IPS-18c (cell line): Measurements from ENCODE around the gene FOS.

Experiments
- H3K4me3 ChIP-seq: 2 replicates; pipeline ENCODE4 v1.7.0; 2013; ENCODE audit warnings: low read depth, mild to moderate bottlenecking, low read length, moderate library complexity; ENCODE audit not compliant: insufficient read depth
- H3K9me3 ChIP-seq: one replicate; pipeline ENCODE4 v1.6.1; 2013; ENCODE audit warnings: mild to moderate bottlenecking, low read length, moderate library complexity; ENCODE audit not compliant: control insufficient read depth, insufficient read depth

FOS gene

DNA sequence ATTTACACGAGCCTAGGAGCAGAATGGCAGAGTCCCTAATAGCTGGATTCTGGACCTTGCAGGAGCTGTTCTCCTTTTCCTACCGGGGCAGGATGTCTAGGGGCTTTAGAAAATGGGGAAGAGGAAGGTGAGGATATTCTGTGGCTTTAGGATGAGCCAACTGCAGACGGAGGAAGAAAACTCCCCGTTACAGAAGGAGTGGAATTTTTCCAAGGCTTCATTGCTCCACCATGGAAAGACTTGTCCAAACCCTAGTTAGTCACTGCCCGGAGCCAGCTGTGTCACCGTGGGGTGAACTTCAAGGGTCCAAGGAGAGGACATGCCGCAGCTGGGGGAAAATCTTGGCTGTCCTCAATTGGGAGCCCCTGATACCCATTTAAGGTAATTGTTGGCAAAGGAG is 41.6 kb downstream of the FOS start:
- Histone ChIP-seq H3K4me3 (no peak overlapping the region), H3K9me3 (no peaks in the 10 kb centered on the region)

GRCh38 chr14:75322746-75323145 is 44.1 kb downstream of the FOS start:
- Histone ChIP-seq H3K4me3 (no peak overlapping the region), H3K9me3 (no peaks in the 10 kb centered on the region)

DNA sequence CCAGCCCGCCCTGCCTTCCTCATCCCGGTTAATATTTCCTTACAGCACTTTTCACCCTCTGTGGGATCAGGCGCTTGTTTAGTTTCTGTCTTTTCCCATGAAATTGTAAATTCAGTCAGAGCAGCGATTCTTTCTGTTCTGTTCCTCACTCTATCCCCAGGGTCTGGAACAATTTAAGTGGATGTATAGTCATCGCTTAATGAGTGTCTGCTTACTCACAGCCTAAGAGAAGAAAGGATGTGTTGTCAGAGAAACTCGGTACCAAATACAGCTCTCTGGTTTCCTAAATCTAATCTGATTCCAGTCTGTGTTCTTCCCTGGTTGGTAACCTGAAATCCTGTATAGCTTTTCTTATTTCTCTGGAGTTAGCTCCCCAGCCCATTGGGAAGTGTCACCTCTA is 44.9 kb downstream of the FOS start:
- no peaks in the 10 kb centered on the region for H3K9me3 ChIP-seq
- no peak overlapping the region for H3K4me3 ChIP-seq

DNA sequence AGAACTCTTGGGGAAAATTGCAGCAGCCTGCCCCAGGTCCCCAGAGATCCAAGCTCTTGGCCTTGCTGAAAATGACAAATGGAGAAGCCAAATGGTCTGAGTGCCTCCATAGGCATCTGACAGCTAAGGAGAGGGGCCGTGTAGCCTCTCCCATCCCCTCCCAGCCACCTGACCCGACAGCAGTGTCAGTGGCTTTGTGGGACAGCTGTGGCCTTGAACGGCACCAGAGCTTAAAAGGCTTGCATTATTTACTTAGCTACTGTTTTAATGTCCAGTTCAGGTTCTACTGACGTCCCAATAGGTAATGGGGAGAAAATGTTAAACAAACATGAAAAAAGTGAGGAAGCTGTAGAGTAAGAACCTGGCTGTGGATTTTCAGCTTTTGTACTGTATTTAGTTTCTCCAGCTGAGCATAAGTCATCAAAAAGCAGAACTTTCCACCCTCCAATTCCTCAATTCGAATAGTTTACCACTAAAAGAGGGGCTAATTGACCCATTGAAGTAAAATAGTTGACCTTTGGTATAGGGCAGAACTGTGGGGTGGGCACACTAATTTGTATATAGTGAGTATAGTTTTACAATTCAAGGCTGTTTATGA is 50.0 kb downstream of the FOS start:
- Histone ChIP-seq H3K9me3 (no peaks in the 10 kb centered on the region), H3K4me3 (no peak overlapping the region)

DNA sequence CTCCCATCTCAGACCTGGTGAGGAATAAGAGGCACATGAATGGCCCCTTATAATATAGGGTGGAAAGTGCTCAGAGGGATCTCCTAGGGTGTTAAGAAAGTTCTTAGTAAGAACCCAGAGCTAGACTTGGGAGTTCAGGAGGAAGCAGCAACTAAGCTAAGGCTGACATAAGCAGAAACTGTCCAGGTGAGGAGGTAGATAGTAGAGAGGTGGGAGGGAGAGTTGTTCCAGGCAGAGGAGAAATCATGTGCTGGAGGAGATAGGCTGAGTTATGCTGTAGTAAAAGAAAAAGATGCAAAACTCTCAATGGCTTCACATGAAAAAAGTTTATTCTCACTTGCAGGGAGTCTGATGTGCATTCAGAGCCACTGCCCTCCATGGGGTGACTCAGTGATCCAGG is 50.7 kb downstream of the FOS start:
- no peak overlapping the region for H3K4me3 ChIP-seq
- no peaks in the 10 kb centered on the region for H3K9me3 ChIP-seq

DNA sequence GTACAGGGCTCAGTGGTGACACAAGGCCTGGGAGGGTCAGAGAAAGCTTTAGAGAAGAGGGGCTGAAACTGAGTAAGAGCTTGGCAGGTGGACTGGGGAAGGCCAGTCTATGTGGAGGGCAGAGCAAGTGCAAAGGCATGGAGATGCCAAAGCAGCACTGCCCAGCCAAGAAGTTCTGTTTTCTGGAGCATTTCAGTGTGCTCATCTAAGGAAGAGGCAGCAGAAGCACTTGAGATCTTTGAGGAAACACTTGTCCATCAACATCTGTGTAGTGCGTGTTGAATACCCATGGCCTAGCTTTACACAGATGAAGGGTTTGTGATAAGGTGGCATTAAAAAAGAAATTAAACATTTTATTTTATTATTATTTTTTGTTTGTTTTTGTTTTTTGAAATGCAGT is 52.8 kb downstream of the FOS start:
- Histone ChIP-seq H3K9me3 (no peaks in the 10 kb centered on the region), H3K4me3 (no peak overlapping the region)
